K562 (cell line): ENCODE data around the gene EFNB3. TPM values are rescaled to one million over a fixed set of nuclear protein-coding genes. Genes with fewer than 3 reads are reported as not detected.

Source experiments
- ARID1B ChIP-seq: fragments of 450-650 bp; IDR thresholded peaks from 2 replicates; pipeline ENCODE4 v1.6.1; 2016; ENCODE audit warnings: antibody characterized with exemption, mild to moderate bottlenecking, inconsistent platforms
- ESRRA ChIP-seq: fragments of 450-650 bp; IDR thresholded peaks from 2 replicates; pipeline ENCODE4 v1.6.1; 2014; ENCODE audit warnings: low read depth, mild to moderate bottlenecking, moderate library complexity, borderline replicate concordance
- LARP7 ChIP-seq: fragments of 450-650 bp; IDR thresholded peaks from 2 replicates; pipeline ENCODE4 v1.6.1; 2016
- MCM2 ChIP-seq: fragments of 450-650 bp; IDR thresholded peaks from 2 replicates; pipeline ENCODE4 v1.6.1; 2017; ENCODE audit warnings: low read depth, mild to moderate bottlenecking
- NFYB ChIP-seq: IDR thresholded peaks from 2 replicates; pipeline ENCODE4 v1.6.1; 2011; ENCODE audit warnings: mild to moderate bottlenecking, moderate library complexity; ENCODE audit not compliant: insufficient read length; ENCODE audit errors: extremely low read depth
- NR4A1 ChIP-seq, 2 experiments: fragments of 250-450 bp in 1 of 2; fragments of 450-650 bp in 1 of 2; sonication (Bioruptor Pico) in 1 of 2; IDR thresholded peaks; 2 replicates each; pipeline versions ENCODE4 v1.4.0 to v1.6.1; 2016 to 2020; ENCODE audit warnings: mild to moderate bottlenecking in 2 of 2, missing compliant biosample characterization in 1 of 2, missing genetic modification characterization in 1 of 2, moderate library complexity in 1 of 2
- SETDB1 ChIP-seq: IDR thresholded peaks from one replicate; pipeline ENCODE4 v1.6.1; 2012; ENCODE audit warnings: low read length, control low read depth, inconsistent platforms
- SIN3A ChIP-seq, 2 experiments: fragments of 150-350 bp in 1 of 2; IDR thresholded peaks; 2 replicates each; pipeline ENCODE4 v1.6.1; 2011 to 2016; ENCODE audit warnings: borderline replicate concordance in 2 of 2, low read depth in 2 of 2, low read length in 2 of 2, mild to moderate bottlenecking in 2 of 2, moderate library complexity in 2 of 2; ENCODE audit not compliant: control insufficient read depth in 1 of 2
- SP1 ChIP-seq: sonication (generic); formaldehyde crosslinking; IDR thresholded peaks from 2 replicates; pipeline ENCODE4 v1.8.1; 2022; ENCODE audit warnings: mild to moderate bottlenecking, missing genetic modification reagents
- TCF3 ChIP-seq: sonication (generic); formaldehyde crosslinking; IDR thresholded peaks from 2 replicates; pipeline ENCODE4 v1.4.0; 2020; ENCODE audit warnings: mild to moderate bottlenecking, missing genetic modification reagents
- ZNF239 ChIP-seq: fragments of 250-450 bp; sonication (Bioruptor Pico); IDR thresholded peaks from 2 replicates; pipeline ENCODE4 v1.4.0; 2020; ENCODE audit warnings: mild to moderate bottlenecking
- ZNF431 ChIP-seq: sonication (generic); formaldehyde crosslinking; IDR thresholded peaks from 2 replicates; pipeline ENCODE4 v1.8.0; 2022; ENCODE audit warnings: mild to moderate bottlenecking, missing genetic modification reagents
- ZNF717 ChIP-seq: fragments of 250-450 bp; sonication (Bioruptor Pico); IDR thresholded peaks from 2 replicates; pipeline ENCODE4 v1.5.0; 2021
- polyA plus RNA-seq, 8 experiments: library from polyadenylated mRNA; depleted of rRNA in 4 of 8; stranded (reverse) in 5 of 8; unstranded in 3 of 8; fragments of >200 nt; fragmentation: Nextera tagmentation in 2 of 8; fragmentation: Illumina TruSeq in 1 of 8; extraction: Ambion mirVana in 2 of 8; extraction: Trizol in 1 of 8; gene quantifications; 2 replicates each; pipeline versions ENCODE4 v1.2.1 to v1.2.3, GENCODE V29; 2011 to 2014; ENCODE audit warnings: inconsistent platforms in 1 of 8, missing spikeins in 1 of 8
- total RNA-seq, 7 experiments: library from RNA; depleted of rRNA in 6 of 7; stranded (reverse); fragments of >200 nt in 6 of 7; fragmentation: Illumina TruSeq in 2 of 7; extraction: Trizol in 2 of 7; gene quantifications; 2 replicates each; pipeline versions ENCODE4 v1.2.1 to v1.2.3, GENCODE V29; 2011 to 2021; ENCODE audit warnings: low replicate concordance in 1 of 7
- TF ChIP-seq, protein P1 (sequence below): fragments of 200-800 bp; sonication (Bioruptor generic); IDR thresholded peaks from 2 replicates; pipeline ENCODE4 v1.6.1; 2016; ENCODE audit warnings: missing genetic modification characterization, missing compliant biosample characterization
- TF ChIP-seq, protein P2 (sequence below), 2 experiments: fragments of 450-650 bp; IDR thresholded peaks; 2 replicates each; pipeline ENCODE4 v1.6.1; 2018; ENCODE audit warnings: mild to moderate bottlenecking in 2 of 2, low read depth in 1 of 2; ENCODE audit not compliant: partially characterized antibody in 2 of 2
- TF ChIP-seq, protein P3 (sequence below): fragments of 250-450 bp; sonication (Bioruptor Pico); IDR thresholded peaks from 2 replicates; pipeline ENCODE4 v1.5.1; 2021; ENCODE audit warnings: mild to moderate bottlenecking

EFNB3 gene
- total and polyA plus RNA-seq, 9 of the 15 experiments (the other 6 are each of a cell fraction or from before 2014, with no cell fraction given), result not detected

DNA sequence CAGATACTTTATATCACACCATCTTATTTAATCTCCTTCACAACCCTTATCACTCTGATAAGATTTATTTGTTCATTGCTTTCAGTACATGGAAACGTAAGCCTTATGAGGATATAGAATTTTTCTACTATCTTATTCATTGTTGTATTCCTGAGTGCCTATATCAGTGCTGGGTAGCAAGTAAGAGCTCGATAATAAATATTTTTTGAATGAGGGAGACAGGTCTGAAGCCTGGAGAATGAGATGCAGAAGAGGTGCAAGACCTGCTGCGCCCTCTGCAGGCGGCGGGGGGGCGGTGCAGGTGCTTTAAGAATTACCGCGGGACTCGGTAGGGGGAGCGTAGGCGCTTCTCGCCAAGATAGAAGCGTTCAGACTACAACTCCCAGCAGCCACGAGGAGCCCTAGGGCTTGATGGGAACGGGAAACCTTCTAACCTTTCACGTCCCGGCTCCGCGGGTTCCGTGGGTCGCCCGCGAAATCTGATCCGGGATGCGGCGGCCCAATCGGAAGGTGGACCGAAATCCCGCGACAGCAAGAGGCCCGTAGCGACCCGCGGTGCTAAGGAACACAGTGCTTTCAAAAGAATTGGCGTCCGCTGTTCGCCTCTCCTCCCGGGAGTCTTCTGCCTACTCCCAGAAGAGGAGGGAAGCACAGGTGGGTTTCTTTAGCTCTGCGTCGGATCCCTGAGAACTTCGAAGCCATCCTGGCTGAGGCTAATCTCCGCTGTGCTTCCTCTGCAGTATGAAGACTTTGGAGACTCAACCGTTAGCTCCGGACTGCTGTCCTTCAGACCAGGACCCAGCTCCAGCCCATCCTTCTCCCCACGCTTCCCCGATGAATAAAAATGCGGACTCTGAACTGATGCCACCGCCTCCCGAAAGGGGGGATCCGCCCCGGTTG is 16.8 kb upstream of the EFNB3 start, which contains the start of gene WRAP53 (continued):
- TF ChIP-seq, protein P1, sequence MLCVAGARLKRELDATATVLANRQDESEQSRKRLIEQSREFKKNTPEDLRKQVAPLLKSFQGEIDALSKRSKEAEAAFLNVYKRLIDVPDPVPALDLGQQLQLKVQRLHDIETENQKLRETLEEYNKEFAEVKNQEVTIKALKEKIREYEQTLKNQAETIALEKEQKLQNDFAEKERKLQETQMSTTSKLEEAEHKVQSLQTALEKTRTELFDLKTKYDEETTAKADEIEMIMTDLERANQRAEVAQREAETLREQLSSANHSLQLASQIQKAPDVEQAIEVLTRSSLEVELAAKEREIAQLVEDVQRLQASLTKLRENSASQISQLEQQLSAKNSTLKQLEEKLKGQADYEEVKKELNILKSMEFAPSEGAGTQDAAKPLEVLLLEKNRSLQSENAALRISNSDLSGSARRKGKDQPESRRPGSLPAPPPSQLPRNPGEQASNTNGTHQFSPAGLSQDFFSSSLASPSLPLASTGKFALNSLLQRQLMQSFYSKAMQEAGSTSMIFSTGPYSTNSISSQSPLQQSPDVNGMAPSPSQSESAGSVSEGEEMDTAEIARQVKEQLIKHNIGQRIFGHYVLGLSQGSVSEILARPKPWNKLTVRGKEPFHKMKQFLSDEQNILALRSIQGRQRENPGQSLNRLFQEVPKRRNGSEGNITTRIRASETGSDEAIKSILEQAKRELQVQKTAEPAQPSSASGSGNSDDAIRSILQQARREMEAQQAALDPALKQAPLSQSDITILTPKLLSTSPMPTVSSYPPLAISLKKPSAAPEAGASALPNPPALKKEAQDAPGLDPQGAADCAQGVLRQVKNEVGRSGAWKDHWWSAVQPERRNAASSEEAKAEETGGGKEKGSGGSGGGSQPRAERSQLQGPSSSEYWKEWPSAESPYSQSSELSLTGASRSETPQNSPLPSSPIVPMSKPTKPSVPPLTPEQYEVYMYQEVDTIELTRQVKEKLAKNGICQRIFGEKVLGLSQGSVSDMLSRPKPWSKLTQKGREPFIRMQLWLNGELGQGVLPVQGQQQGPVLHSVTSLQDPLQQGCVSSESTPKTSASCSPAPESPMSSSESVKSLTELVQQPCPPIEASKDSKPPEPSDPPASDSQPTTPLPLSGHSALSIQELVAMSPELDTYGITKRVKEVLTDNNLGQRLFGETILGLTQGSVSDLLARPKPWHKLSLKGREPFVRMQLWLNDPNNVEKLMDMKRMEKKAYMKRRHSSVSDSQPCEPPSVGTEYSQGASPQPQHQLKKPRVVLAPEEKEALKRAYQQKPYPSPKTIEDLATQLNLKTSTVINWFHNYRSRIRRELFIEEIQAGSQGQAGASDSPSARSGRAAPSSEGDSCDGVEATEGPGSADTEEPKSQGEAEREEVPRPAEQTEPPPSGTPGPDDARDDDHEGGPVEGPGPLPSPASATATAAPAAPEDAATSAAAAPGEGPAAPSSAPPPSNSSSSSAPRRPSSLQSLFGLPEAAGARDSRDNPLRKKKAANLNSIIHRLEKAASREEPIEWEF, result no peak
- TF ChIP-seq NFYB, result peak; percentile 22
- no peak for TF ChIP-seq LARP7
- peak; percentile 19; the same call in 1 of the 2 replicates for TF ChIP-seq SP1 (CRISPR knock-in tag)
- TF ChIP-seq MCM2, result no peak
- TF ChIP-seq, protein P2, sequence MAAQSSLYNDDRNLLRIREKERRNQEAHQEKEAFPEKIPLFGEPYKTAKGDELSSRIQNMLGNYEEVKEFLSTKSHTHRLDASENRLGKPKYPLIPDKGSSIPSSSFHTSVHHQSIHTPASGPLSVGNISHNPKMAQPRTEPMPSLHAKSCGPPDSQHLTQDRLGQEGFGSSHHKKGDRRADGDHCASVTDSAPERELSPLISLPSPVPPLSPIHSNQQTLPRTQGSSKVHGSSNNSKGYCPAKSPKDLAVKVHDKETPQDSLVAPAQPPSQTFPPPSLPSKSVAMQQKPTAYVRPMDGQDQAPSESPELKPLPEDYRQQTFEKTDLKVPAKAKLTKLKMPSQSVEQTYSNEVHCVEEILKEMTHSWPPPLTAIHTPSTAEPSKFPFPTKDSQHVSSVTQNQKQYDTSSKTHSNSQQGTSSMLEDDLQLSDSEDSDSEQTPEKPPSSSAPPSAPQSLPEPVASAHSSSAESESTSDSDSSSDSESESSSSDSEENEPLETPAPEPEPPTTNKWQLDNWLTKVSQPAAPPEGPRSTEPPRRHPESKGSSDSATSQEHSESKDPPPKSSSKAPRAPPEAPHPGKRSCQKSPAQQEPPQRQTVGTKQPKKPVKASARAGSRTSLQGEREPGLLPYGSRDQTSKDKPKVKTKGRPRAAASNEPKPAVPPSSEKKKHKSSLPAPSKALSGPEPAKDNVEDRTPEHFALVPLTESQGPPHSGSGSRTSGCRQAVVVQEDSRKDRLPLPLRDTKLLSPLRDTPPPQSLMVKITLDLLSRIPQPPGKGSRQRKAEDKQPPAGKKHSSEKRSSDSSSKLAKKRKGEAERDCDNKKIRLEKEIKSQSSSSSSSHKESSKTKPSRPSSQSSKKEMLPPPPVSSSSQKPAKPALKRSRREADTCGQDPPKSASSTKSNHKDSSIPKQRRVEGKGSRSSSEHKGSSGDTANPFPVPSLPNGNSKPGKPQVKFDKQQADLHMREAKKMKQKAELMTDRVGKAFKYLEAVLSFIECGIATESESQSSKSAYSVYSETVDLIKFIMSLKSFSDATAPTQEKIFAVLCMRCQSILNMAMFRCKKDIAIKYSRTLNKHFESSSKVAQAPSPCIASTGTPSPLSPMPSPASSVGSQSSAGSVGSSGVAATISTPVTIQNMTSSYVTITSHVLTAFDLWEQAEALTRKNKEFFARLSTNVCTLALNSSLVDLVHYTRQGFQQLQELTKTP (IDR thresholded peaks at IDR 0.05; ENCODE audit: low read depth in 1 of 2, partially characterized antibody in 2 of 2), result peak in 1 of 2 experiments; percentile 96
- peak; percentile 64 for TF ChIP-seq ESRRA
- no peak for TF ChIP-seq NR4A1 (CRISPR knock-in tag; IDR thresholded peaks at IDR 0.05)
- no peak for TF ChIP-seq NR4A1 (tag; IDR thresholded peaks at IDR 0.05)
- TF ChIP-seq ZNF431, result no peak
- TF ChIP-seq TCF3 (CRISPR knock-in tag), result no peak
- no peak for TF ChIP-seq SETDB1
- TF ChIP-seq ARID1B, result 0 out of 2 replicates have a peak, but pooled peaks have one; percentile 17
- 0 out of 4 replicates have a peak, but pooled peaks have one; percentile 18 to 52 for TF ChIP-seq SIN3A (IDR thresholded peaks at IDR 0.05; ENCODE audit: borderline replicate concordance in 2 of 2, control insufficient read depth in 1 of 2, low read depth in 2 of 2, low read length in 2 of 2)
- TF ChIP-seq, protein P3, sequence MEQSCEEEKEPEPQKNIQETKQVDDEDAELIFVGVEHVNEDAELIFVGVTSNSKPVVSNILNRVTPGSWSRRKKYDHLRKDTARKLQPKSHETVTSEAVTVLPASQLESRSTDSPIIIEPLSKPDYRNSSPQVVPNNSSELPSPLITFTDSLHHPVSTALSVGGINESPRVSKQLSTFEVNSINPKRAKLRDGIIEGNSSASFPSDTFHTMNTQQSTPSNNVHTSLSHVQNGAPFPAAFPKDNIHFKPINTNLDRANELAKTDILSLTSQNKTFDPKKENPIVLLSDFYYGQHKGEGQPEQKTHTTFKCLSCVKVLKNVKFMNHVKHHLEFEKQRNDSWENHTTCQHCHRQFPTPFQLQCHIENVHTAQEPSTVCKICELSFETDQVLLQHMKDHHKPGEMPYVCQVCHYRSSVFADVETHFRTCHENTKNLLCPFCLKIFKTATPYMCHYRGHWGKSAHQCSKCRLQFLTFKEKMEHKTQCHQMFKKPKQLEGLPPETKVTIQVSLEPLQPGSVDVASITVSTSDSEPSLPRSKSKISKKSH (CRISPR knock-in tag), result no peak
- TF ChIP-seq ZNF239 (CRISPR knock-in tag), result no peak
- TF ChIP-seq ZNF717, result no peak
